Keratinocyte (primary cell): ENCODE measurements around the gene TOR3A.
"Not testable (repeated sequence)": the region's sequence is repeated elsewhere in the genome, so short reads cannot be mapped to it uniquely, and the experiment has no call there.

ENCODE experiments used
- EZH2 ChIP-seq: IDR thresholded peaks from one replicate; pipeline ENCODE4 v1.6.1; 2012; ENCODE audit warnings: inconsistent platforms, mild to moderate bottlenecking, low read length, moderate library complexity
- TF ChIP-seq, protein P1 (sequence below), 3 experiments: IDR thresholded peaks in 1 of 3; conservative IDR thresholded peaks in 1 of 3; optimal IDR thresholded peaks in 1 of 3; 2 replicates in 2 of 3; 3 replicates in 1 of 3; pipeline versions ENCODE3 to v1.5.1; 2011; ENCODE audit warnings: low read length in 3 of 3, mild to moderate bottlenecking in 3 of 3, moderate library complexity in 2 of 3, control low read depth in 1 of 3, inconsistent platforms in 1 of 3; ENCODE audit not compliant: insufficient read depth in 2 of 3; ENCODE audit errors: extremely low read depth in 1 of 3

DNA sequence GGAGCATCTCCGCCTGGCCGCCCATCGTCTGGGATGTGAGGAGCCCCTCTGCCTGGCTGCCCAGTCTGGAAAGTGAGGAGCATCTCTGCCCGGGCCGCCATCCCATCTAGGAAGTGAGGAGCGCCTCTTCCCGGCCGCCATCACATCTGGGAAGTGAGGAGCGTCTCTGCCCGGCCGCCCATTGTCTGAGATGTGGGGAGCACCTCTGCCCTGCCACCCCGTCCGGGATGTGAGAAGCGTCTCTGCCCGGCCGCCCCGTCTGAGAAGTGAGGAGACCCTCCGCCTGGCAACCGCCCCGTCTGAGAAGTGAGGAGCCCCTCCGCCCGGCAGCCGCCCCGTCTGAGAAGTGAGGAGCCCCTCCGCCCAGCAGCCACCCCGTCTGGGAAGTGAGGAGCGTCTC lies 53.3 kb downstream of the TOR3A start:
- TF ChIP-seq, protein P1, sequence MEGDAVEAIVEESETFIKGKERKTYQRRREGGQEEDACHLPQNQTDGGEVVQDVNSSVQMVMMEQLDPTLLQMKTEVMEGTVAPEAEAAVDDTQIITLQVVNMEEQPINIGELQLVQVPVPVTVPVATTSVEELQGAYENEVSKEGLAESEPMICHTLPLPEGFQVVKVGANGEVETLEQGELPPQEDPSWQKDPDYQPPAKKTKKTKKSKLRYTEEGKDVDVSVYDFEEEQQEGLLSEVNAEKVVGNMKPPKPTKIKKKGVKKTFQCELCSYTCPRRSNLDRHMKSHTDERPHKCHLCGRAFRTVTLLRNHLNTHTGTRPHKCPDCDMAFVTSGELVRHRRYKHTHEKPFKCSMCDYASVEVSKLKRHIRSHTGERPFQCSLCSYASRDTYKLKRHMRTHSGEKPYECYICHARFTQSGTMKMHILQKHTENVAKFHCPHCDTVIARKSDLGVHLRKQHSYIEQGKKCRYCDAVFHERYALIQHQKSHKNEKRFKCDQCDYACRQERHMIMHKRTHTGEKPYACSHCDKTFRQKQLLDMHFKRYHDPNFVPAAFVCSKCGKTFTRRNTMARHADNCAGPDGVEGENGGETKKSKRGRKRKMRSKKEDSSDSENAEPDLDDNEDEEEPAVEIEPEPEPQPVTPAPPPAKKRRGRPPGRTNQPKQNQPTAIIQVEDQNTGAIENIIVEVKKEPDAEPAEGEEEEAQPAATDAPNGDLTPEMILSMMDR (optimal IDR thresholded peaks at IDR 0.05 in 1 of 3, IDR thresholded peaks at IDR 0.05 in 1 of 3, conservative IDR thresholded peaks at IDR 0.05 in 1 of 3; ENCODE audit: extremely low read depth in 1 of 3, insufficient read depth in 2 of 3, low read length in 3 of 3): not testable (repeated sequence)
- TF ChIP-seq EZH2: not testable (repeated sequence)
